ENCODE results near the gene DDX60. TPM values are rescaled to one million over a fixed set of nuclear protein-coding genes. Genes with fewer than 3 reads are reported as not detected.

The DDX60 gene
- total and polyA plus RNA-seq, 3 donors from 2014 or later, result 5.3 to 26.5 (median 22.2) TPM

- DNase-seq, result peak; percentile 19
- Histone ChIP-seq H3K27me3 (no peaks in the 10 kb centered on the region), H3K4me1 (peaks cover 5% of the 10 kb centered on the region), H3K9me3 (no peaks in the 10 kb centered on the region), H3K36me3 (ENCODE audit: low read depth, missing control alignments) (no peaks in the 10 kb centered on the region), H3K27ac (no peak overlapping the region), H3K4me3 (no peak overlapping the region)
- TF ChIP-seq POLR2A (IDR thresholded peaks at IDR 0.05) (no peak), CTCF (IDR thresholded peaks at IDR 0.05) (no peak)
- WGBS, 2 donors, result 61% methylated on average over 2 of the region's 2 CpGs
- intact Hi-C loops (cut with DNase I; ENCODE audit: low total_unique reads), result no loop called here
Measured at GRCh38 chr4:168269896-168270295, 48.7 kb downstream of the DDX60 start.

- Histone ChIP-seq H3K36me3 (ENCODE audit: low read depth, missing control alignments) (no peaks in the 10 kb centered on the region), H3K4me3 (no peak overlapping the region), H3K27ac (peak overlapping the region in 1 of 2 donors; percentile 46), H3K27me3 (no peaks in the 10 kb centered on the region), H3K4me1 (peaks cover 12% of the 10 kb centered on the region), H3K9me3 (no peaks in the 10 kb centered on the region)
- intact Hi-C loops (cut with DNase I; ENCODE audit: low total_unique reads), result no loop called here
- 69 to 81% methylated on average over 1 of the region's 1 CpG for WGBS, 2 donors
- DNase-seq, result no peak
- TF ChIP-seq CTCF (IDR thresholded peaks at IDR 0.05) (no peak), POLR2A (IDR thresholded peaks at IDR 0.05) (no peak)
Measured at GRCh38 chr4:168265327-168265726, 53.2 kb downstream of the DDX60 start.

GRCh38 chr4:168264903-168265302, 53.6 kb downstream of the DDX60 start:
- intact Hi-C loops (cut with DNase I; ENCODE audit: low total_unique reads), result no loop called here
- no peaks in the 10 kb centered on the region for H3K36me3 ChIP-seq (ENCODE audit: low read depth, missing control alignments)
- no peak overlapping the region for H3K4me3 ChIP-seq
- H3K27ac ChIP-seq, result peak overlapping the region in 1 of 2 donors; percentile 46
- DNase-seq, result peak; percentile 63
- H3K27me3 ChIP-seq, result no peaks in the 10 kb centered on the region
- 44 to 64% methylated on average over 3 of the region's 3 CpGs for WGBS, 2 donors
- H3K4me1 ChIP-seq, result peaks cover 12% of the 10 kb centered on the region
- no peaks in the 10 kb centered on the region for H3K9me3 ChIP-seq
- TF ChIP-seq CTCF (IDR thresholded peaks at IDR 0.05), result no peak
- no peak for TF ChIP-seq POLR2A (IDR thresholded peaks at IDR 0.05)

GRCh38 chr4:168263039-168263438, 55.5 kb downstream of the DDX60 start:
- Histone ChIP-seq H3K9me3 (no peaks in the 10 kb centered on the region), H3K4me3 (no peak overlapping the region), H3K4me1 (peaks cover 20% of the 10 kb centered on the region), H3K27me3 (no peaks in the 10 kb centered on the region), H3K27ac (peak overlapping the region in 1 of 2 donors; percentile 1), H3K36me3 (ENCODE audit: low read depth, missing control alignments) (no peaks in the 10 kb centered on the region)
- TF ChIP-seq POLR2A (IDR thresholded peaks at IDR 0.05) (no peak), CTCF (IDR thresholded peaks at IDR 0.05) (no peak)
- WGBS, 2 donors, result 90 to 95% methylated on average over 1 of the region's 1 CpG
- intact Hi-C loops (cut with DNase I; ENCODE audit: low total_unique reads), result no loop called here
- DNase-seq, result no peak

- H3K4me3 ChIP-seq, result no peak overlapping the region
- peaks cover 23% of the 10 kb centered on the region for H3K4me1 ChIP-seq
- DNase-seq, result no peak
- no peaks in the 10 kb centered on the region for H3K9me3 ChIP-seq
- peak overlapping the region; percentile 3 to 41 for H3K27ac ChIP-seq
- H3K36me3 ChIP-seq (ENCODE audit: low read depth, missing control alignments), result no peaks in the 10 kb centered on the region
- intact Hi-C loops (cut with DNase I; ENCODE audit: low total_unique reads), result no loop called here
- 65 to 71% methylated on average over 1 of the region's 1 CpG for WGBS, 2 donors
- TF ChIP-seq CTCF (IDR thresholded peaks at IDR 0.05) (no peak), POLR2A (IDR thresholded peaks at IDR 0.05) (no peak)
- H3K27me3 ChIP-seq, result no peaks in the 10 kb centered on the region
Measured at GRCh38 chr4:168259096-168259495, 59.5 kb downstream of the DDX60 start.
